Left lung (tissue), 10 donors: ENCODE results near the gene H1-8. TPM values are rescaled to one million over a fixed set of nuclear protein-coding genes. Genes with fewer than 3 reads are reported as not detected.
A peak's percentile ranks its signal among the peaks of the same experiment; 100 is the strongest.

ENCODE experiments used
- ATAC-seq: fragments of 200-7000 bp; cut with Tn5 transposase; one replicate; pipeline ENCODE4 v1.9.1; 2020; ENCODE audit warnings: moderate library complexity
- DNase-seq, 4 donors: peaks; one replicate each; pipeline ENCODE4 v3.0.0-alpha.2; 2013 to 2020
- H3K27ac ChIP-seq, 2 donors: fragments of 200-600 bp; sonication (generic) in 1 of 2; one replicate each; pipeline versions ENCODE4 v1.5.0 to v1.8.0; 2020 to 2021
- H3K27me3 ChIP-seq, 2 donors: fragments of 200-600 bp; sonication (generic) in 1 of 2; one replicate each; pipeline versions ENCODE4 v1.5.0 to v1.8.0; 2020 to 2021
- H3K36me3 ChIP-seq, 2 donors: fragments of 200-600 bp; sonication (generic) in 1 of 2; one replicate each; pipeline versions ENCODE4 v1.5.0 to v1.8.0; 2020 to 2021
- H3K4me1 ChIP-seq, 2 donors: fragments of 200-600 bp; one replicate each; pipeline ENCODE4 v1.8.0; 2021
- H3K4me3 ChIP-seq, 2 donors: fragments of 200-600 bp; sonication (generic) in 1 of 2; one replicate each; pipeline versions ENCODE4 v1.5.0 to v1.8.0; 2020 to 2021; ENCODE audit warnings: mild to moderate bottlenecking in 1 of 2
- H3K9me3 ChIP-seq, 2 donors: fragments of 200-600 bp; sonication (generic) in 1 of 2; one replicate each; pipeline versions ENCODE4 v1.5.0 to v1.8.0; 2020 to 2021
- CTCF ChIP-seq, 2 donors: fragments of 200-600 bp; sonication (generic) in 1 of 2; IDR thresholded peaks; one replicate each; pipeline versions ENCODE4 v1.5.0 to v1.8.0; 2021; ENCODE audit warnings: antibody characterized with exemption in 2 of 2
- intact Hi-C, 2 donors: fragments of 100-400 bp; cut with DNase I; formaldehyde crosslinking; loops; one replicate each; pipeline versions ENCODE4 v1.11.2 to v1.14.2; 2022
- polyA plus RNA-seq, 6 donors: library from polyadenylated mRNA; unstranded; fragments of 120-200 nt; gene quantifications; one replicate each; pipeline ENCODE4 v1.2.1, GENCODE V29; 2013; ENCODE audit not compliant: insufficient read length in 6 of 6
- total RNA-seq, 2 donors: library from RNA; stranded (reverse); fragmentation: NEBNext Ultra II Directional; extraction: Animal tissue kit (Norgen Biotek cat#: 25700); gene quantifications; one replicate each; pipeline ENCODE4 v1.2.1, GENCODE V29; 2021
- donor health status: DM: no; HTN: yes; CAD: no.
- donor health status: DM: no; HTN: no; CAD: no.

Gene H1-8
- total and polyA plus RNA-seq, 8 donors: not detected

GRCh38 chr3:129582799-129583198 is 39.8 kb downstream of the H1-8 start:
- Histone ChIP-seq H3K36me3 (peaks cover 0 to 70% of the 10 kb centered on the region in 2 donors), H3K27ac (no peak overlapping the region)

GRCh38 chr3:129583289-129583688 is 40.3 kb downstream of the H1-8 start:
- ATAC-seq: no peak
- Histone ChIP-seq H3K36me3 (peaks cover 0 to 67% of the 10 kb centered on the region in 2 donors), H3K4me3 (no peak overlapping the region), H3K27ac (no peak overlapping the region), H3K4me1 (peaks cover 13 to 24% of the 10 kb centered on the region in 2 donors), H3K9me3 (no peaks in the 10 kb centered on the region), H3K27me3 (no peaks in the 10 kb centered on the region)
- no peak for DNase-seq
- intact Hi-C loops: no loop called here
- no peak for TF ChIP-seq CTCF (IDR thresholded peaks at IDR 0.05)

More at GRCh38 chr3:129582799-129583198, 39.8 kb downstream of the H1-8 start:
- Histone ChIP-seq H3K9me3 (no peaks in the 10 kb centered on the region), H3K4me1 (peaks cover 16 to 27% of the 10 kb centered on the region in 2 donors), H3K27me3 (no peaks in the 10 kb centered on the region), H3K4me3 (no peak overlapping the region)
- ATAC-seq: no peak
- no peak for DNase-seq
- no peak for TF ChIP-seq CTCF (IDR thresholded peaks at IDR 0.05)
- intact Hi-C loops: no loop called here

- Histone ChIP-seq H3K9me3 (no peaks in the 10 kb centered on the region), H3K27ac (no peak overlapping the region), H3K4me1 (peaks cover 10 to 18% of the 10 kb centered on the region in 2 donors), H3K4me3 (no peak overlapping the region), H3K27me3 (no peaks in the 10 kb centered on the region), H3K36me3 (peaks cover 0 to 79% of the 10 kb centered on the region in 2 donors)
- TF ChIP-seq CTCF (IDR thresholded peaks at IDR 0.05): no peak
- intact Hi-C loops: no loop called here
- ATAC-seq: no peak
- DNase-seq: no peak
These were observed 41.7 kb downstream of the H1-8 start for GRCh38 chr3:129584631-129585030.

- ATAC-seq (no peak), DNase-seq (no peak)
- H3K27me3 ChIP-seq: no peaks in the 10 kb centered on the region
- H3K27ac ChIP-seq: no peak overlapping the region
- peaks cover 0 to 69% of the 10 kb centered on the region in 2 donors for H3K36me3 ChIP-seq
- intact Hi-C loops: no loop called here
- no peak overlapping the region for H3K4me3 ChIP-seq
- no peak for TF ChIP-seq CTCF (IDR thresholded peaks at IDR 0.05)
- no peaks in the 10 kb centered on the region for H3K9me3 ChIP-seq
- peaks cover 15 to 33% of the 10 kb centered on the region in 2 donors for H3K4me1 ChIP-seq
These were observed 43.1 kb downstream of the H1-8 start for GRCh38 chr3:129585949-129586657.

GRCh38 chr3:129586746-129587430 is 43.9 kb downstream of the H1-8 start:
- TF ChIP-seq CTCF (IDR thresholded peaks at IDR 0.05): no peak
- no peak overlapping the region for H3K4me3 ChIP-seq
- peak overlapping the region in 1 of 2 donors; percentile 46 for H3K27ac ChIP-seq
- peak; percentile 42 for ATAC-seq
- intact Hi-C loops: no loop called here
- DNase-seq: no peak
- H3K4me1 ChIP-seq: peaks cover 16 to 40% of the 10 kb centered on the region in 2 donors
- H3K27me3 ChIP-seq: no peaks in the 10 kb centered on the region
- H3K9me3 ChIP-seq: no peaks in the 10 kb centered on the region
- peaks cover 0 to 61% of the 10 kb centered on the region in 2 donors for H3K36me3 ChIP-seq
